Measurements from ENCODE around the gene PDE4D.

Gene PDE4D

DNA sequence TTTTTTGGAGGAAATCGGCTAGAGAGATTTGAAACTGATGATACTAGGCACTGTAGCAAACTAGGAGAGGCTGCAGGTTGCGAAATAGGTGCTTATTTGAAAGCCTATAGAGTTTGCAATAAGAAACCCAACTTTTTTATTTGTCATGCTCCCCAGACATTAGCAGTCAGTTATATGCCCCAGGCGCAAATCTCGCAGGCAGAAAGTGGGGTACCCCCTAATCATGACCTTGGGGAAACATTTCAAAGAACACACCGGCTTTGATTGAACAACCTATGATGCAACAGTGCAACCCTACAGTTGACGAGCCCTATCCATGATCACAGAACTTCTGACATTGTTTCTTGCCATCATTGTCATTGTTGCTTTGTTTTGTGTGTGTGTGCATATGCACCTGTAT is 800.2 kb downstream of the PDE4D start:
- no peak overlapping the region for H3K4me3 ChIP-seq (replicated peaks; ENCODE audit: insufficient read depth, low read length)
- no peaks in the 10 kb centered on the region for H3K27me3 ChIP-seq (ENCODE audit: insufficient read depth, poor library complexity, severe bottlenecking)
- TF ChIP-seq SPI1 (IDR thresholded peaks at IDR 0.05; ENCODE audit: borderline replicate concordance, low read depth) (no peak), POLR2AphosphoS5 (IDR thresholded peaks at IDR 0.05; ENCODE audit: low read depth) (no peak), GABPA (IDR thresholded peaks at IDR 0.05; ENCODE audit: low read depth) (no peak), CTCF (IDR thresholded peaks at IDR 0.05; ENCODE audit: insufficient read depth, low read length) (no peak), REST (IDR thresholded peaks at IDR 0.05; ENCODE audit: insufficient replicate concordance, low read depth) (no peak)
- no peak overlapping the region for H3K27ac ChIP-seq (replicated peaks)
- DNase-seq (ENCODE audit: low read depth in 1 of 2, low spot score in 1 of 2), result no peak

GRCh38 chr5:59092758-59093157 is 800.8 kb downstream of the PDE4D start:
- H3K27me3 ChIP-seq (ENCODE audit: insufficient read depth, poor library complexity, severe bottlenecking), result no peaks in the 10 kb centered on the region
- TF ChIP-seq GABPA (IDR thresholded peaks at IDR 0.05; ENCODE audit: low read depth), result no peak
- no peak for TF ChIP-seq SPI1 (IDR thresholded peaks at IDR 0.05; ENCODE audit: borderline replicate concordance, low read depth)
- TF ChIP-seq REST (IDR thresholded peaks at IDR 0.05; ENCODE audit: insufficient replicate concordance, low read depth), result no peak
- no peak for TF ChIP-seq POLR2AphosphoS5 (IDR thresholded peaks at IDR 0.05; ENCODE audit: low read depth)
- no peak for TF ChIP-seq CTCF (IDR thresholded peaks at IDR 0.05; ENCODE audit: insufficient read depth, low read length)
- H3K4me3 ChIP-seq (replicated peaks; ENCODE audit: insufficient read depth, low read length), result no peak overlapping the region
- no peak for DNase-seq (ENCODE audit: low read depth in 1 of 2, low spot score in 1 of 2)
- no peak overlapping the region for H3K27ac ChIP-seq (replicated peaks)

DNA sequence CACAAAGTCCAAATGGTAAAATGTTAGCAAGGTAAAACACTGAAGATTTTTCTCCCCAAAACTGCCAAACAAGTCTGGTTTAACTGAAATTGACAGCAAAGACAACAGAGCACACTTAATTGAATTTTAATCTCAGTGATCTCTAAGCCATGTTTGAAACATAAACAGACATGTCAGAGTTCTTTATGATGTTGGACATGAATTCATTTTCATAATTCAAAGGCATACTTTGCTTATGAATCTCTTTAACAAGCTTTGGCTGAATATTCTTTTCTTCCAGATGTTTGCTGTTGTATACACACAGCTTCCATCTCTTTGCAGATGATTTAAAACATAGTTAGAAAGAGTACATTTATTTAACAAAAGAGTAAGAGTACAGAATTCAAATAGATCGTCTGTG is 801.6 kb downstream of the PDE4D start:
- Histone ChIP-seq H3K27me3 (ENCODE audit: insufficient read depth, poor library complexity, severe bottlenecking) (no peaks in the 10 kb centered on the region), H3K27ac (replicated peaks) (no peak overlapping the region), H3K4me3 (replicated peaks; ENCODE audit: insufficient read depth, low read length) (no peak overlapping the region)
- TF ChIP-seq SPI1 (IDR thresholded peaks at IDR 0.05; ENCODE audit: borderline replicate concordance, low read depth), result no peak
- DNase-seq (ENCODE audit: low read depth in 1 of 2, low spot score in 1 of 2), result no peak

- TF ChIP-seq CTCF (IDR thresholded peaks at IDR 0.05; ENCODE audit: insufficient read depth, low read length) (no peak), GABPA (IDR thresholded peaks at IDR 0.05; ENCODE audit: low read depth) (no peak), POLR2AphosphoS5 (IDR thresholded peaks at IDR 0.05; ENCODE audit: low read depth) (no peak), SPI1 (IDR thresholded peaks at IDR 0.05; ENCODE audit: borderline replicate concordance, low read depth) (no peak), REST (IDR thresholded peaks at IDR 0.05; ENCODE audit: insufficient replicate concordance, low read depth) (no peak)
- DNase-seq (ENCODE audit: low read depth in 1 of 2, low spot score in 1 of 2), result no peak
Observed at GRCh38 chr5:59090323-59090722, 803.2 kb downstream of the PDE4D start.

More at GRCh38 chr5:59090323-59090722, 803.2 kb downstream of the PDE4D start:
- no peak overlapping the region for H3K27ac ChIP-seq (replicated peaks)
- no peaks in the 10 kb centered on the region for H3K27me3 ChIP-seq (ENCODE audit: insufficient read depth, poor library complexity, severe bottlenecking)
- H3K4me3 ChIP-seq (replicated peaks; ENCODE audit: insufficient read depth, low read length), result no peak overlapping the region
